Measurements from ENCODE around the gene B3GNT4. TPM values are rescaled to one million over a fixed set of nuclear protein-coding genes. Genes with fewer than 3 reads are reported as not detected.
"Not testable (repeated sequence)": the region's sequence is repeated elsewhere in the genome, so short reads cannot be mapped to it uniquely, and the experiment has no call there.

B3GNT4 gene
- total and polyA plus RNA-seq, 4 donors, result 1.3 to 7.6 (median 5.3) TPM

DNA sequence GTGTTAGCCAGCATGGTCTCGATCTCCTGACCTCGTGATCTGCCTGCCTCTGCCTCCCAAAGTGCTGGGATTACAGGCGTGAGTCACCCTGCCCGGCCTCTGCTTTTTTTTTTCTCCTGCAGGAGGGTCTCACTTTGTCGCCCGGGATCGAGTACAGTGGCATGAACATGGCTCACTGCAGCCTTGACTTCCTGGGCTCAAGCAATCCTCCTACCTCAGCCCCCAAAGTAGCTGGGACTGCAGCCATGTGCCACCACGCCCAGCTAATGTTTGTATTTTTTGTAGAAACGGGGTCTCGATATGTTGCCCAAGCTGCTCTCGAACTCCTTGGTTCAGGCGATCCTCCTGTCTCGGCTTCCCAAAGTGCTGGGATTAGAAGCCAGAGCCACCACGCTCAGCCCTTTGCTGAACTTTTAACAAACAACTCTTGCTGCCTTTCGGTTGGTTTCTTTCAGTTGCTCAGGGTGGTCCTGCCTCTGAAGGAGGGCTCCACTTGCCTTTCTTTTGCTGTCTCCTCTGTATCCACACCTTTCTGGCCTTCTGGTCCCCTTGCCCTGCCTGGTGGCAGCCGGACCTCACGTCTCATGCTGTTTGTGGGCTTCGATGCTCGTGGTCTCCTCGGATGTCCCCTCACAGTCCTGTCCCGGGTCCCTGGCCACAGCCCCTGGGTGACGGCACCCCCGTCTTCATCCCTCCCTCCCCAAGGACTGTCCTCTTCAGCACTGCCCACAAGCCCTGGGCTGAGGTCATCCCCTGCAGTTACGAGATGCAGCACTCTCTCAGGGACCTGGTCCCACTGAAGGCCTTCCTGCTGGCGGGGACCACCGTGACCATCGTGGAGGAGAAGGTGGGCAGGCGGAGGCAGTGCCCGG, 3.8 kb upstream of the B3GNT4 start:
- Histone ChIP-seq H3K27ac (ENCODE audit: low read depth, low read length) (no peak overlapping the region), H3K4me1 (ENCODE audit: control insufficient read depth, insufficient read depth, low read length) (peaks cover 11% of the 10 kb centered on the region), H3K4me3 (ENCODE audit: low read depth, low read length) (no peak overlapping the region), H3K36me3 (ENCODE audit: control insufficient read depth, insufficient read depth, low read length) (peaks cover 9% of the 10 kb centered on the region), H3K9me3 (ENCODE audit: control insufficient read depth, insufficient read depth, low read length) (no peaks in the 10 kb centered on the region), H3K27me3 (ENCODE audit: control insufficient read depth, insufficient read depth, low read length) (peaks cover 24% of the 10 kb centered on the region)
- DNase-seq (ENCODE audit: low read depth in 4 of 6, low spot score in 6 of 6), result no peak
- 88% methylated on average over 25 of the region's 29 CpGs for WGBS (ENCODE audit: insufficient coverage)

DNA sequence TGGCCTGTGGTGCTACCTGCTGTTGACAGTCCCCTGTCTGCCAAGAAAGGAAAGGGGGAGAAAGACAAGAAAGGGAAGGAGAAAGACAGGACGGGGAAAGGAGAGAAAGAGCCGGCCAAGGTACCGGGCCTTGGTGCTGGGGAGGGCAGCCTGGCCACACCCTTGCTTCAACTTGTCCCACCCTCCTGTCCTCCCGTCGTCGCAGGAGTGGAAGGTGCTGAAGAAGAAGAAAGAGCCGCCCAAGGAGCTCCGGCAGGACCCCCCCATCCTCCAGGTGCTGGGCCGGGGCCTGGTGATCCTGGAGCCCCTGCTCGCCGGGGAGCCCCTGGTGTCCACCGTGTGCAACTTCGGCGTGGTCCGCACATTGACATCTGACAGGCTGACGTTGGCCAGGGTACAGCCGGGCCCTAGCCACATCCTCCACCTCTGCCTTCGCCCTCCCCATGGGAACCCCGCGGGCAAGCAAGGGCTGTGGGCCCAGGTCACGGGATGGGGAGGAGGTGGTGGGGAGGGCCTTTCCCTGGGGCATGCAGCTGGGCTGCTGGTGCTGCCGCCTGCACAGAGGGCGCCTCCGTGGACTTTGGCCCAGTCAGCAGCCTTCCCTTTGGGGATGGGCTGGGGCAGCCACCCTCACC, 2.9 kb upstream of the B3GNT4 start:
- no peak overlapping the region for H3K27ac ChIP-seq (ENCODE audit: low read depth, low read length)
- DNase-seq (ENCODE audit: low read depth in 4 of 6, low spot score in 6 of 6), result no peak
- no peaks in the 10 kb centered on the region for H3K9me3 ChIP-seq (ENCODE audit: control insufficient read depth, insufficient read depth, low read length)
- 59% methylated on average over 17 of the region's 24 CpGs for WGBS (ENCODE audit: insufficient coverage)
- peaks cover 19% of the 10 kb centered on the region for H3K4me1 ChIP-seq (ENCODE audit: control insufficient read depth, insufficient read depth, low read length)
- H3K4me3 ChIP-seq (ENCODE audit: low read depth, low read length), result no peak overlapping the region
- peaks cover 33% of the 10 kb centered on the region for H3K27me3 ChIP-seq (ENCODE audit: control insufficient read depth, insufficient read depth, low read length)
- peaks cover 11% of the 10 kb centered on the region for H3K36me3 ChIP-seq (ENCODE audit: control insufficient read depth, insufficient read depth, low read length)

GRCh38 chr12:122201381-122201780, 2.1 kb upstream of the B3GNT4 start:
- DNase-seq (ENCODE audit: low read depth in 4 of 6, low spot score in 6 of 6), result no peak
- Histone ChIP-seq H3K4me3 (ENCODE audit: low read depth, low read length) (no peak overlapping the region), H3K27ac (ENCODE audit: low read depth, low read length) (no peak overlapping the region), H3K9me3 (ENCODE audit: control insufficient read depth, insufficient read depth, low read length) (no peaks in the 10 kb centered on the region), H3K4me1 (ENCODE audit: control insufficient read depth, insufficient read depth, low read length) (peaks cover 24% of the 10 kb centered on the region), H3K27me3 (ENCODE audit: control insufficient read depth, insufficient read depth, low read length) (peaks cover 39% of the 10 kb centered on the region), H3K36me3 (ENCODE audit: control insufficient read depth, insufficient read depth, low read length) (peaks cover 16% of the 10 kb centered on the region)
- WGBS (ENCODE audit: insufficient coverage), result 96% methylated on average over 4 of the region's 5 CpGs

DNA sequence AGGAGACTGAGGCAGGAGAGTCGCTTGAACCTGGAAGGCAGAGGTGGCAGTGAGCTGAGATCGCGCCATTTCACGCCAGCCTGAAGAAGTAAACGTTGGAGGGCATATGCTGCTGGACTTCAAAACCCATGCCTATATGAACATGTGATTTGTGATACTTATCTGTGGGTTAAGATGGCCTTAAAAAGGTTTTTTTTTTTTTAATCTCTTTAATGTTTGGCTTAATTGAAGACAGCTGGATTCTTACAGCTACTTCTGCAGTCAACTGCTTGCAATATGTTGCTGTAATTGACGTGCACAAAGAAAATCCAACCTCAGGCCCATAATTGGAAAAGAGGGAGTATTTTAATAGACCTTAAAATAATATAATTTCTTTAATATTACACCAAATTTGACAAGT, 1.5 kb upstream of the B3GNT4 start:
- Histone ChIP-seq H3K9me3 (ENCODE audit: control insufficient read depth, insufficient read depth, low read length) (no peaks in the 10 kb centered on the region), H3K4me1 (ENCODE audit: control insufficient read depth, insufficient read depth, low read length) (peaks cover 24% of the 10 kb centered on the region), H3K36me3 (ENCODE audit: control insufficient read depth, insufficient read depth, low read length) (peaks cover 22% of the 10 kb centered on the region), H3K27me3 (ENCODE audit: control insufficient read depth, insufficient read depth, low read length) (peaks cover 39% of the 10 kb centered on the region), H3K4me3 (ENCODE audit: low read depth, low read length) (no peak overlapping the region), H3K27ac (ENCODE audit: low read depth, low read length) (no peak overlapping the region)
- no peak for DNase-seq (ENCODE audit: low read depth in 4 of 6, low spot score in 6 of 6)
- 93% methylated on average over 5 of the region's 6 CpGs for WGBS (ENCODE audit: insufficient coverage)

- Histone ChIP-seq H3K4me1 (ENCODE audit: control insufficient read depth, insufficient read depth, low read length) (peaks cover 24% of the 10 kb centered on the region), H3K36me3 (ENCODE audit: control insufficient read depth, insufficient read depth, low read length) (peaks cover 29% of the 10 kb centered on the region), H3K27me3 (ENCODE audit: control insufficient read depth, insufficient read depth, low read length) (peaks cover 39% of the 10 kb centered on the region), H3K4me3 (ENCODE audit: low read depth, low read length) (peak overlapping the region; percentile 48)
- not testable (repeated sequence) for H3K27ac ChIP-seq (ENCODE audit: low read depth, low read length); H3K9me3 ChIP-seq (ENCODE audit: control insufficient read depth, insufficient read depth, low read length); DNase-seq (ENCODE audit: low read depth in 4 of 6, low spot score in 6 of 6)
- 64% methylated on average over 15 of the region's 19 CpGs for WGBS (ENCODE audit: insufficient coverage)
These were observed 698 bp upstream of the B3GNT4 start for GRCh38 chr12:122202811-122203210.

GRCh38 chr12:122204167-122205052, 901 bp downstream of the B3GNT4 start:
- Histone ChIP-seq H3K4me3 (ENCODE audit: low read depth, low read length) (no peak overlapping the region), H3K27ac (ENCODE audit: low read depth, low read length) (no peak overlapping the region), H3K27me3 (ENCODE audit: control insufficient read depth, insufficient read depth, low read length) (peaks cover 39% of the 10 kb centered on the region), H3K36me3 (ENCODE audit: control insufficient read depth, insufficient read depth, low read length) (peaks cover 44% of the 10 kb centered on the region), H3K4me1 (ENCODE audit: control insufficient read depth, insufficient read depth, low read length) (peaks cover 24% of the 10 kb centered on the region), H3K9me3 (ENCODE audit: control insufficient read depth, insufficient read depth, low read length) (no peaks in the 10 kb centered on the region)
- DNase-seq (ENCODE audit: low read depth in 4 of 6, low spot score in 6 of 6), result no peak
- 6% methylated on average over 67 of the region's 71 CpGs for WGBS (ENCODE audit: insufficient coverage)

DNA sequence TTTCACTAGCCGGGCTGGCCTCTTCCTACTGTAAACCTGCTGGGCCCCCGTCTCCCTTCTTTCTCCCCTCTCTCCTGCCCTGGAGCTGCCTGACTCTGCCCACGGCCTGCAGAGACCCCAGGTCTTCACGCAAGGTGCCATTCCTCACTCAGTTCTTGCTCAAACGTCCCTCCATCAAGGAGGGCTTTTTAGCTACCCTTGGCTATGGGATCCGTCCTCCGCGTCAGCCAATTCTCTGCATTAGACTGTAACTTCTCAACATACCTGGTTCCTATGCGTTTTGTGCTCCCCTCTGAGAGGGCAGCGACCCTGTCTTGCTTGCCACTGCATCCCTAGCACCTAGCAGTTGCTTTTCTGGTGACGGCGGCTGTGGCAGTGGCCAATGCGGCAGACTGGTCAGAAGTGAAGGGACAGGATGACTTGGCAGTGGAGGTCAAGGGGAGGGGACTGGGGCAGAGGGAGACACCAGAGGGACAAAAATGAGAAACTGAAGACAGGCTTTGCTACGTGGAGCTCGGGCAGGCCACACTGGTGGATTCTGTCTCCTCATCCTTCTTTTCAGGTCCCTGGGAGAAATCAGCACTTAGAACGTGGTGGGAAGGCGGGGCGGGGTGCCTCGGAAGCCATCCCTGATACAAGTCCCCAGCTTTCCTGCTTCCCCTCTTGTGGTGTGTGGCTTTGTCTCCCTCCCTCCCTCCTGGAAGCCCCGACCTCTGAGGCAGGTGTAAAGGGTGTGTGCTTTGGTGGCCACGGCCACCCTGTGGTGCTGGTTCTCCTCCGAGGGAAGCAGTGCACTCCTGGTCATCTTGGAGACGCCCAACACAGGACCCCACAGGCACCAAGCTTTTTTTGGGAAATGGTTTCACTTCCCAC, 1.8 kb downstream of the B3GNT4 start:
- no peaks in the 10 kb centered on the region for H3K9me3 ChIP-seq (ENCODE audit: control insufficient read depth, insufficient read depth, low read length)
- peaks cover 39% of the 10 kb centered on the region for H3K27me3 ChIP-seq (ENCODE audit: control insufficient read depth, insufficient read depth, low read length)
- no peak for DNase-seq (ENCODE audit: low read depth in 4 of 6, low spot score in 6 of 6)
- WGBS (ENCODE audit: insufficient coverage), result 60% methylated on average over 18 of the region's 23 CpGs
- peaks cover 24% of the 10 kb centered on the region for H3K4me1 ChIP-seq (ENCODE audit: control insufficient read depth, insufficient read depth, low read length)
- H3K36me3 ChIP-seq (ENCODE audit: control insufficient read depth, insufficient read depth, low read length), result peaks cover 48% of the 10 kb centered on the region
- no peak overlapping the region for H3K27ac ChIP-seq (ENCODE audit: low read depth, low read length)
- H3K4me3 ChIP-seq (ENCODE audit: low read depth, low read length), result no peak overlapping the region

DNA sequence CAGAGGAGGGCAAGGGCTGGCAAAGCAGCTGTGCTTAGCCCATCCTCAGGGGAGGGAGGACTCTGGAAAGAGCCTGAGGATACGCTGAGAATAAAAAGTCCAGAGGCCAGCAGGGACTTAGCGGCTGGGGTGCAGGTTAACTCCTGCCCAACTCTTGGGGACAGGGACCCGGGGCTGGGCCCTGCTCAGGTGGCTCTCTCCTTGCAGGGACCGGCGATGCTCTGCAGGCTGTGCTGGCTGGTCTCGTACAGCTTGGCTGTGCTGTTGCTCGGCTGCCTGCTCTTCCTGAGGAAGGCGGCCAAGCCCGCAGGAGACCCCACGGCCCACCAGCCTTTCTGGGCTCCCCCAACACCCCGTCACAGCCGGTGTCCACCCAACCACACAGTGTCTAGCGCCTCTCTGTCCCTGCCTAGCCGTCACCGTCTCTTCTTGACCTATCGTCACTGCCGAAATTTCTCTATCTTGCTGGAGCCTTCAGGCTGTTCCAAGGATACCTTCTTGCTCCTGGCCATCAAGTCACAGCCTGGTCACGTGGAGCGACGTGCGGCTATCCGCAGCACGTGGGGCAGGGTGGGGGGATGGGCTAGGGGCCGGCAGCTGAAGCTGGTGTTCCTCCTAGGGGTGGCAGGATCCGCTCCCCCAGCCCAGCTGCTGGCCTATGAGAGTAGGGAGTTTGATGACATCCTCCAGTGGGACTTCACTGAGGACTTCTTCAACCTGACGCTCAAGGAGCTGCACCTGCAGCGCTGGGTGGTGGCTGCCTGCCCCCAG, 2.8 kb downstream of the B3GNT4 start:
- Histone ChIP-seq H3K4me3 (ENCODE audit: low read depth, low read length) (no peak overlapping the region), H3K9me3 (ENCODE audit: control insufficient read depth, insufficient read depth, low read length) (no peaks in the 10 kb centered on the region), H3K27me3 (ENCODE audit: control insufficient read depth, insufficient read depth, low read length) (peaks cover 34% of the 10 kb centered on the region), H3K4me1 (ENCODE audit: control insufficient read depth, insufficient read depth, low read length) (peaks cover 24% of the 10 kb centered on the region), H3K27ac (ENCODE audit: low read depth, low read length) (no peak overlapping the region), H3K36me3 (ENCODE audit: control insufficient read depth, insufficient read depth, low read length) (peaks cover 50% of the 10 kb centered on the region)
- no peak for DNase-seq (ENCODE audit: low read depth in 4 of 6, low spot score in 6 of 6)
- 64% methylated on average over 22 of the region's 27 CpGs for WGBS (ENCODE audit: insufficient coverage)

All from spinal cord (tissue), 10 donors.